Pulmonary artery endothelial cell (primary cell): ENCODE measurements around the gene FLRT2. TPM values are rescaled to one million over a fixed set of nuclear protein-coding genes. Genes with fewer than 3 reads are reported as not detected.

ENCODE experiments used
- DNase-seq: peaks from one replicate; pipeline ENCODE4 v3.0.0-alpha.2; 2011; ENCODE audit warnings: low read depth, low spot score
- total RNA-seq: library from RNA; depleted of rRNA; stranded (reverse); fragments of >200 nt; gene quantifications from 2 replicates; pipeline ENCODE4 v1.2.3, GENCODE V29; 2014

Gene FLRT2
- total RNA-seq, 1 donor from 2014 or later, result 20.8 TPM

DNA sequence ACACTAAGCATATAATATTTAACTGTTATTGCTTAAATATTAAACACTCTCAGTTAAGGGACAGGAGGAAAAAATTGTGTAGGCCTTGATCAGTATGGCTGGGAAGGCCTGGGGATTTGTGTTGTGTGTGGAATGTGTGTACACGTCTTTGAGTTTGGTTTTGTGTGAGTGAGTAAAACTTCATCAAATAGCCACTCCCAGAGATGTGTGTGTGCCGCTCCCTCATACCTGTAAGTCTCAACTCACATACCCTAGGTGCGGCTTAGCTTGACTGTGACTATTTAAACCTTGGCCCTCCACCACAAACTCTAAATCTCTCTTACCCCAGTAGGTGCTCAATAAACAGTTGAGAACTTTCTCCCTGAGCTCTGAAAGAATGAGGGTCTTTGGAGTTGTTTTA lies 64.3 kb downstream of the FLRT2 start:
- no peak for DNase-seq

- DNase-seq, result no peak
These were observed 66.0 kb downstream of the FLRT2 start for GRCh38 chr14:85595981-85596380.

GRCh38 chr14:85596562-85596961 lies 66.6 kb downstream of the FLRT2 start:
- no peak for DNase-seq

- no peak for DNase-seq
These were observed 67.8 kb downstream of the FLRT2 start for GRCh38 chr14:85597701-85598100.

DNA sequence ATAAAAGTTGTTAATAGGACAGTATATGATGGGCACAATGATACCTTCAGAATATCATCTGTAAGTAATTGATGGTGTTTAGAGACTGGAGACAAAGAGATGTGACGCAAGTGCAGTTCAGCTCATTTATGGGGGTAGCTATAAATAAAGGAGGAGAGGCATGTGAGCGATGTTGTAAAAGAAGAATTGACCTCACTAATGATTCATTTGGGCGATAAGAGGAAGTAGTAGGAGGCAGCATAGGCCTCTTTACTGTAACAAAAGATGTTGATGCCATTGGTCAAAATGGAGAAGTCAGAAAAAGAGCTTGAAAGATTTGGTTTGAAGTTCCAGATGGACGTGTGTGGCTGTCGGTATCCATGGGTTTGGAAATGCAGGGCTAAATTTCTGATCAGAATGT lies 70.0 kb downstream of the FLRT2 start:
- DNase-seq, result no peak

DNA sequence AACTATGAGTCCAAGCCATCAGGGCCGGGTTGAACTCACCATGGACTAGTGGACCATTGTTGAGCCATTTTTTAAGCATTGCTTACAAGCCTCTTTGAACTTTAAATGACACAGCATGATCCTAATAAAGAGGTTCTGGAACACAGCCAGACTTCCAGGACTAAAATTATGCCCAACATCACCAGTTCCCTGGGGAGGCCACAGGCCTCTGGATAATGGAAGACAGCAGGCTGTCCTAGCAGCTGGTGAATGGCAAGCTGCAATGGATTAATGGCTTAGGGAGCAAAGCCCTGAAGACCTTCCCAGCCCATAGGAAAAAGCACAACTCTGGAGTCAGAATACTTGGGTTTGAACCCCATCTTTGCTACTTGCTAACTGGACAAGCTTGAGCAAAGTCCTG lies 71.3 kb downstream of the FLRT2 start:
- no peak for DNase-seq

DNA sequence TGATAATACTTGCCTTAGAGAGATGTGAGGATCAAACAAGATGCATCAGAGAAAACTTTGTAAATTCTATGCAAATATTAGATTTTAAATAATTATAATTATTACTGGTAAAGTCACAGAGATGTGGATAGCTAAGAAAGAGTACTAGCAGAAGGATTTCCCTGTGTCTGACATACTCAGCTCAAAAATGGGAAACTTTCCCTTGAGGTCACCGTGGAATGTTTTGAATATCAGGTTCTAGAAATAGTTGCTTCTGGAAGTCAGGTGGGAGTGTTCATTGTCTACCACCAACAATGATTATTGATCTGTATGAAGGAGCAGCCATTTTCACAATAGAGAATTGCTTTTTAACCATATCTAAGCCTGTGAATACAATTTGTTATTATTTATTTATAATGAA lies 71.7 kb downstream of the FLRT2 start:
- DNase-seq, result no peak

- no peak for DNase-seq
These were observed 72.4 kb downstream of the FLRT2 start for GRCh38 chr14:85602345-85602744.

DNA sequence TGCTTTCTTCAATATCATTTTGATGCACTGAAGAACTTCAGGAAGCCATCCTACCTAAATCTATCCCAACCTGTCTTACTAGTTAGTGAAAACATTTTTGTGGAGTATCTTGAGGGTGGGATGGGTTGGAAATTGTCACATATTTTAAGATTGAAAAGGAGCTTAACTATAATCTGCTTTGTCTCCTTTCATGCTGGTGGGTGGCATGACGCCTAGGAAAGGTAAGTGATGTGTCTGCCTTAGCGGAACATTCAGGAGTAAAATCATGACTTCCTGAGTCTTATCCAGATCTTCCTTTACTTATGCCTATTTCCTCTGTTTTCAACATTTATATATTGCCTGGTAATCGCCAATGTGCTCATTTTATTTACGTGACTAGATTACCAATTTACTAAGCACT lies 74.1 kb downstream of the FLRT2 start:
- no peak for DNase-seq

DNA sequence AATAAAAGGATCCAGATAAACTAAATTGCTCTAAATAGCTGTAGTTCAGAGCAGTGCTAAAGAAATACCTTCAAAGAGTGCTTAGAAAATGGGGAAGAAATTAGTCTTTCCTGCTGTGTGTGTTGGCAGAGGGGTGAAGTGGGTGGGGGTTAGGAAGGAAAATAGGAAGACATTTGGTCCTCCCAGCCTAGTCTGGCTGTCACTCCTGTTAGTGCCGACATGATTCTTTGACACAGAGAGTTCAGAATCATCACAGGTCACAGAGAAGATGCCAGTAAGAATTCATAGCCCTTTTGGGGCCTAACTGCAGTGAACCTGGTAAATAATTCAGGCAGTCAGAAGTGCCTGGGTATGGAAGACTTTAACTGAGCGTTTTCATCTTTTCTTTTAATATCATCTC lies 74.8 kb downstream of the FLRT2 start:
- DNase-seq, result no peak

GRCh38 chr14:85607651-85608081 lies 77.7 kb downstream of the FLRT2 start:
- DNase-seq, result no peak

GRCh38 chr14:85613496-85613895 lies 83.6 kb downstream of the FLRT2 start:
- DNase-seq, result no peak

DNA sequence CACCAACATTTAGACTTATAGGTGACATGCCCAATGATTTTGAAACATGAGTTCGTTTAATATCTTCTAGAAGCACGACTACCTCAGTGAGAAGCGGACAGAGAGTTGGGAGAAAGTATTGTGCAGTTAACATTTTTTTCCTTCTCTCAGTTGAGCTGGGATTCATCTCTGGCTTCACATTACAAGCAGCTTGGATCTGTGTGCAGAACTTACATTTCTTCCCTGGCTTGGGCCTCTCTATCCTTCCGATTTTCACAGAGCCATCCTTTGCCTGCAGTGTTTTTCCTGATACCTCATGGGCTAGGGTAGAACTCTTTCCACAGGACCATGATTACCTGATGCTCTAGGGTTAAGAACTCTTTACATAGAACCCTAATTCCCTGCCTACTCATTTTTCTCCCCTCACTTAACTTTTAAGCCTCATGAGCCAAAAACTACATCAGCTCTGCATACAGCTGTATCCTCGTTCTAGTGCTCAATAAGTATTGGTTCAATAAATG lies 86.5 kb downstream of the FLRT2 start:
- DNase-seq, result no peak

GRCh38 chr14:85616886-85617285 lies 86.9 kb downstream of the FLRT2 start:
- DNase-seq, result no peak

DNA sequence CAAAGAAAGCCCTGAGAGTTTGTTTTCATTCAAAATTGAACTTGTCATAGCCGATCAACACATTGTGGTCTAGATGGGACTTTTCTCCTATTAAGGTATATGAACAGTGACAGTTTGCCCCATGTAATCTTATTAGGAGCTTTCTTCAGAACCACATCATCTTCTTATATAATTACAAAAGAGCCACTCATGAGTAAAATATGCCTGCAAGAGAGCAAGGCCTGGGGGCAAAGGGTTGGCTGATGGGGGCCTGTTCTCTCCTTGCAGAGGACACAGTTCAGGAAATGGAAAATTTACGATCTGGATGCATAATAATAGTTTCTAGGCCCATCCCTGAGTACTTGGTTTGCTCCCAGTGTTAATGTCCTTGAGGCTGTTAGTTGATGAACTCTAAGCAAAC lies 87.8 kb downstream of the FLRT2 start:
- no peak for DNase-seq

DNA sequence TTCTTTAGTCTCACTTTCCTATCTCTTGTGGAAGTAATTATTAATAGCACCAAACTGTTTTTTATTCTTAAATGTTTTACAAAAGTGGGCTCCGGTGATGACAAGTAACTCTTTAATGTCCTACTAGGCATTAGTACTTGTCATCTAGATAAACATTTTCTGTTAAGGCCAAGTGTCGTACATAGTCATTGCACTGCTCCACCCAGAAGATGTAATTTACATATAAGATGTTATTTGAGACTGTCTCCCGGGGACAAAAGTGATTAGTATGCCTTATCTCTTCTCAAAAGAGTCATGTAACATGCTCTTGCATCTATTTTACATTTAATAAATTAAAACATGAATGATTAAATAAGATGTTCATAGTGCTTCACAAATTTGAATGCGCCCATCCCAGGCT lies 88.4 kb downstream of the FLRT2 start:
- no peak for DNase-seq

GRCh38 chr14:85618978-85619377 lies 89.0 kb downstream of the FLRT2 start:
- no peak for DNase-seq

DNA sequence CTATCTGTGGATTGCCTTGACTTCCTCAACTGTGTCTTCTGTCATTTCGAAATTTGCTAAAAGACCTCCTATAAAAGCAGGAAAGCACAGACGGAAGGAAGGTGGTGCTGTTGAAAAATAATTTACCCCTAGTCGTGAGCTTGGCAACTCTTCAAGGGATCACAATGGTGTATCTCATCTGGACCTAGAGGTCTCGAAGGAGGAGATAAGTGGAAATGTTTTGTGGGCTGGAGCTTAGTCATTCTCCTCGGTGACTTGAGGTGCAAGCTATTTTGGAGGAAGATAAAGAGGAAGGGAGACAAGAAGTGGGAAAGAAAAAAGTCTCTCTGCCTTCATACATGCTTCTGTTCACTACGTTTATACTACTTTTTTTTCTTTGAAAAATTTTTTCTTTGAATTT lies 89.9 kb downstream of the FLRT2 start:
- no peak for DNase-seq

DNA sequence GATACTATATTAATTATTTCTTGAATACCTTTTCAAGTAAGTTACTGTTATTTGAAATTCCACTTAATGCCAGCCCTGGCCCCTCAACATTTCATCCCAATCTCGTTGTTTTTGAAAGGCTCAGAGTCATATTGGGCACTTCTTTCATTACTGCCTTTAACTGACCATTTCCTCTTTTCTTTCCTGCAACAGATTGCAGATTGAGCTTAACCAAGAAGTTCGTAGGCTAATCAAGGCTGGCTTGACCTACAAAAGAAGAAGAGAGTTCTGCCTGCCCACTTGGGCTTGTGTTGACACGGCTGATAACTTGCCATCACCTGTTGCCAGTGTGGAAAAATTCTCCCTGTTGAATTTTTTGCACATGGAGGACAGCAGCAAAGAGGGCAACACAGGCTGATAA lies 91.0 kb downstream of the FLRT2 start:
- DNase-seq, result no peak

GRCh38 chr14:85622106-85622505 lies 92.2 kb downstream of the FLRT2 start:
- DNase-seq, result no peak

DNA sequence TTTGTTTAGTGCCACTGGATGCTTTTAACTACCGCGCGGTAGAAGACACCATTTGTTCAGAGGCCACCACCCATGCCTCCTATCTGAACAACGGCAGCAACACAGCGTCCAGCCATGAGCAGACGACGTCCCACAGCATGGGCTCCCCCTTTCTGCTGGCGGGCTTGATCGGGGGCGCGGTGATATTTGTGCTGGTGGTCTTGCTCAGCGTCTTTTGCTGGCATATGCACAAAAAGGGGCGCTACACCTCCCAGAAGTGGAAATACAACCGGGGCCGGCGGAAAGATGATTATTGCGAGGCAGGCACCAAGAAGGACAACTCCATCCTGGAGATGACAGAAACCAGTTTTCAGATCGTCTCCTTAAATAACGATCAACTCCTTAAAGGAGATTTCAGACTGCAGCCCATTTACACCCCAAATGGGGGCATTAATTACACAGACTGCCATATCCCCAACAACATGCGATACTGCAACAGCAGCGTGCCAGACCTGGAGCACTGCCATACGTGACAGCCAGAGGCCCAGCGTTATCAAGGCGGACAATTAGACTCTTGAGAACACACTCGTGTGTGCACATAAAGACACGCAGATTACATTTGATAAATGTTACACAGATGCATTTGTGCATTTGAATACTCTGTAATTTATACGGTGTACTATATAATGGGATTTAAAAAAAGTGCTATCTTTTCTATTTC lies 93.2 kb downstream of the FLRT2 start:
- DNase-seq, result no peak

GRCh38 chr14:85625925-85626585 lies 96.1 kb downstream of the FLRT2 start:
- DNase-seq, result no peak

DNA sequence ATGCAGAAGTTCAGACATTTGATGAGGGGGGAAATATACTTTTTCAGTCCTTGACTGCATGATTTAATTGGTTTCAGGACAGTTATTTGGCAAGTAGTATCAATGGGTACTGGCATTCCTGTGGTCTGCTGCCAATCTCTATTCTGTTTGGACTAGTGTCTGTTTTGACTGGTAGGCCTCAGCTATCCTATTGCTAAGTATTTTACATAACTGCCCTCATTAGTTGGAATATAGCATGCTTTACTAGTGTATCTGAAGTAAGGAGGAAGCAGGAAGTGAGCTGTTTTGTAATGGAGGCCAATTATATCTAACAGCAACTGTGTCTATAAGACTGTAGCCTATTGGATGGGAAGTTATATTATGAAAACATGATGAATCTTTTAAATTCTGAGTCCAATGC lies 104.3 kb downstream of the FLRT2 start:
- DNase-seq, result no peak
